Smooth muscle cell (in vitro differentiated cells): ENCODE results near the gene LRRC4. TPM values are rescaled to one million over a fixed set of nuclear protein-coding genes. Genes with fewer than 3 reads are reported as not detected.

Source experiments
- DNase-seq: peaks from one replicate; lab custom pipeline; 2025; ENCODE audit not compliant: unreplicated experiment; lab: John Stamatoyannopoulos, UW
- H2AFZ ChIP-seq: fragments of 200-600 bp; sonication (generic); 2 replicates; pipeline ENCODE4 v1.6.0; 2016; ENCODE audit warnings: antibody characterized with exemption, low read depth, mild to moderate bottlenecking
- H3F3A ChIP-seq: fragments of 200-600 bp; sonication (generic); 2 replicates; pipeline ENCODE4 v1.6.0; 2017; ENCODE audit warnings: antibody characterized with exemption, low read depth
- H3K27ac ChIP-seq: fragments of 200-600 bp; sonication (generic); 2 replicates; pipeline ENCODE4 v1.5.1; 2016; ENCODE audit warnings: low read depth, mild to moderate bottlenecking
- H3K27me3 ChIP-seq: fragments of 200-600 bp; sonication (generic); 2 replicates; pipeline ENCODE4 v1.6.1; 2016; ENCODE audit warnings: low read depth, mild to moderate bottlenecking
- H3K36me3 ChIP-seq: fragments of 200-600 bp; sonication (generic); 2 replicates; pipeline ENCODE4 v1.5.1; 2016; ENCODE audit warnings: low read depth
- H3K4me1 ChIP-seq: fragments of 200-600 bp; sonication (generic); 2 replicates; pipeline ENCODE4 v1.5.1; 2016; ENCODE audit warnings: low read depth
- H3K4me2 ChIP-seq: fragments of 200-600 bp; sonication (generic); 2 replicates; pipeline ENCODE4 v1.6.0; 2016; ENCODE audit warnings: mild to moderate bottlenecking
- H3K4me3 ChIP-seq: fragments of 200-600 bp; sonication (generic); 2 replicates; pipeline ENCODE4 v1.5.1; 2016; ENCODE audit warnings: mild to moderate bottlenecking
- H3K79me2 ChIP-seq: fragments of 200-600 bp; sonication (generic); 2 replicates; pipeline ENCODE4 v1.6.0; 2016; ENCODE audit warnings: low read depth, mild to moderate bottlenecking
- H3K9ac ChIP-seq: fragments of 200-600 bp; sonication (generic); 2 replicates; pipeline ENCODE4 v1.6.0; 2016; ENCODE audit warnings: low read depth
- H3K9me3 ChIP-seq: fragments of 200-600 bp; sonication (generic); replicated peaks from 2 replicates; pipeline ENCODE4 v1.5.1; 2016; ENCODE audit warnings: low read depth
- H4K20me1 ChIP-seq: fragments of 200-600 bp; sonication (generic); 2 replicates; pipeline ENCODE4 v1.6.0; 2016; ENCODE audit warnings: low read depth
- CTCF ChIP-seq: fragments of 200-600 bp; sonication (generic); IDR thresholded peaks from 2 replicates; pipeline ENCODE4 v1.5.1; 2017; ENCODE audit warnings: borderline replicate concordance, mild to moderate bottlenecking, antibody characterized with exemption; ENCODE audit not compliant: insufficient read depth, poor library complexity, severe bottlenecking
- WGBS: methylation state at CpG from one replicate; pipeline ENCODE4 v1.1.7; 2016; ENCODE audit warnings: low lambda C conversion rate; 5-methylcytosine and 5-hydroxymethylcytosine counted together
- polyA plus RNA-seq: library from polyadenylated mRNA; unstranded; fragments of >200 nt; fragmentation: Nextera tagmentation; extraction: Ambion mirVana; gene quantifications from 2 replicates; pipeline ENCODE4 v1.2.1, GENCODE V29; 2016
- total RNA-seq: library from RNA; depleted of rRNA; stranded (reverse); fragments of >200 nt; gene quantifications from 2 replicates; pipeline ENCODE4 v1.2.3, GENCODE V29; 2014

LRRC4 gene
- total and polyA plus RNA-seq, 2 experiments from 2014 or later = not detected

- 87% methylated on average over 2 of the region's 2 CpGs for WGBS
- Histone ChIP-seq H2AFZ (no peak overlapping the region), H3F3A (peaks cover 9% of the 10 kb centered on the region), H3K36me3 (no peaks in the 10 kb centered on the region), H3K27ac (peak overlapping the region; percentile 13), H4K20me1 (peaks cover 99% of the 10 kb centered on the region), H3K9me3 (no peaks in the 10 kb centered on the region), H3K4me2 (no peak overlapping the region), H3K9ac (no peak overlapping the region), H3K4me3 (no peak overlapping the region), H3K79me2 (no peaks in the 10 kb centered on the region), H3K27me3 (peaks cover 7% of the 10 kb centered on the region), H3K4me1 (peaks cover 47% of the 10 kb centered on the region)
- no peak for TF ChIP-seq CTCF
- DNase-seq = no peak
These were observed 5.4 kb downstream of the LRRC4 start for GRCh38 chr7:128025819-128026218.

GRCh38 chr7:128025380-128025779 is 5.9 kb downstream of the LRRC4 start:
- 42% methylated on average over 6 of the region's 6 CpGs for WGBS
- Histone ChIP-seq H3K27me3 (peaks cover 6% of the 10 kb centered on the region), H3F3A (peaks cover 11% of the 10 kb centered on the region), H3K27ac (peak overlapping the region; percentile 13), H3K36me3 (no peaks in the 10 kb centered on the region), H4K20me1 (peaks cover 99% of the 10 kb centered on the region), H3K9me3 (no peaks in the 10 kb centered on the region), H3K4me1 (peaks cover 52% of the 10 kb centered on the region), H3K9ac (no peak overlapping the region), H3K4me2 (no peak overlapping the region), H2AFZ (no peak overlapping the region), H3K4me3 (no peak overlapping the region), H3K79me2 (no peaks in the 10 kb centered on the region)
- no peak for TF ChIP-seq CTCF
- no peak for DNase-seq

- Histone ChIP-seq H4K20me1 (peaks cover 99% of the 10 kb centered on the region), H3K79me2 (no peaks in the 10 kb centered on the region), H3K9ac (no peak overlapping the region), H3K9me3 (no peaks in the 10 kb centered on the region), H3K4me2 (no peak overlapping the region), H3K4me1 (peaks cover 58% of the 10 kb centered on the region), H3K27me3 (no peaks in the 10 kb centered on the region), H3K4me3 (no peak overlapping the region), H2AFZ (no peak overlapping the region), H3K27ac (no peak overlapping the region), H3F3A (peaks cover 11% of the 10 kb centered on the region), H3K36me3 (no peaks in the 10 kb centered on the region)
- TF ChIP-seq CTCF = no peak
- WGBS = 98% methylated on average over 3 of the region's 3 CpGs
- no peak for DNase-seq
These were observed 7.1 kb downstream of the LRRC4 start for GRCh38 chr7:128024151-128024550.
